Epithelial cell of esophagus (primary cell): Measurements from ENCODE around the gene MTA1.

ENCODE experiments used
- DNase-seq: peaks from one replicate; pipeline ENCODE4 v3.0.0; 2010; ENCODE audit warnings: low read depth
- H3K4me3 ChIP-seq: 2 replicates; pipeline ENCODE4 v1.5.1; 2011; ENCODE audit warnings: mild to moderate bottlenecking, low read length, control low read depth
- CTCF ChIP-seq: IDR thresholded peaks from 2 replicates; pipeline ENCODE4 v1.5.1; 2011; ENCODE audit warnings: low read depth, mild to moderate bottlenecking, low read length, control low read depth, inconsistent platforms; ENCODE audit not compliant: insufficient read depth; ENCODE audit errors: missing control alignments

Gene MTA1

GRCh38 chr14:105392131-105393090 is 27.2 kb upstream of the MTA1 start:
- H3K4me3 ChIP-seq, result no peak overlapping the region
- TF ChIP-seq CTCF, result no peak
- no peak for DNase-seq

DNA sequence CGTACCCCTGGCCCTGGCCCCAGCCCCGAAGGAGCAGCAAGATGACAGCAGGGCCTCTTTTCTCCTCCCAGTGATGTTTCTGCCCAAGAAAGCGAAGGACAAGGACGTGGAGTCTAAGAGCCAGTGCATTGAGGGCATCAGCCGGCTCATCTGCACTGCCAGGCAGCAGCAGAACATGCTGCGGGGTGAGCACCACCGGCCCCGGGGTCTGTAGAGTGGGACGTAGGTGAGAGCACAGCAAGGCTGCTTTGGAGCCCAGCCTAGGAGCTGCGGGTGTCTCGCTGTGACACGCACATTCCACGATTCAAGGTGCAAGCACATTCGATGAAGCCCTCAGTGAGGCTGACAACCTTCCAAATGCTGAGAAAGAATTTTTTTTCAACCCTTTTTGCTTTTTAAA is 26.5 kb upstream of the MTA1 start:
- TF ChIP-seq CTCF, result no peak
- DNase-seq, result no peak
- H3K4me3 ChIP-seq, result no peak overlapping the region

- H3K4me3 ChIP-seq, result no peak overlapping the region
- no peak for TF ChIP-seq CTCF
- no peak for DNase-seq
These were observed 24.7 kb upstream of the MTA1 start for GRCh38 chr14:105394714-105395537.

DNA sequence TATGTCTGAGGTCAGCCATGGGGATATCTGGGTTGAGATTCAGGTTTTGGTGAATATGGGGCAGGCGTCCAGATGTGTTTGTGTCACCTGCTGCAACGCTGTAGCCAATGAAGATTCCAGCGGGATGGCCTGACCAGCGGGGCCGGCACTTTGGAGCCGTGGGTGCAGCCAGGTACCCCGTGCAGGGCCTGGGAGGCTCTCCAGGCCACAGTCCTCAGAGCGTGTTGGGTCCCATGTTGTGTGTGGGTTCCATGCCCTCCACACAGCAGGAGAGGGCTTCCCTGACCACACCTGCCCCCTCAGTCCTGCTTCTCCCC is 24.1 kb upstream of the MTA1 start:
- TF ChIP-seq CTCF, result no peak
- H3K4me3 ChIP-seq, result no peak overlapping the region
- no peak for DNase-seq

DNA sequence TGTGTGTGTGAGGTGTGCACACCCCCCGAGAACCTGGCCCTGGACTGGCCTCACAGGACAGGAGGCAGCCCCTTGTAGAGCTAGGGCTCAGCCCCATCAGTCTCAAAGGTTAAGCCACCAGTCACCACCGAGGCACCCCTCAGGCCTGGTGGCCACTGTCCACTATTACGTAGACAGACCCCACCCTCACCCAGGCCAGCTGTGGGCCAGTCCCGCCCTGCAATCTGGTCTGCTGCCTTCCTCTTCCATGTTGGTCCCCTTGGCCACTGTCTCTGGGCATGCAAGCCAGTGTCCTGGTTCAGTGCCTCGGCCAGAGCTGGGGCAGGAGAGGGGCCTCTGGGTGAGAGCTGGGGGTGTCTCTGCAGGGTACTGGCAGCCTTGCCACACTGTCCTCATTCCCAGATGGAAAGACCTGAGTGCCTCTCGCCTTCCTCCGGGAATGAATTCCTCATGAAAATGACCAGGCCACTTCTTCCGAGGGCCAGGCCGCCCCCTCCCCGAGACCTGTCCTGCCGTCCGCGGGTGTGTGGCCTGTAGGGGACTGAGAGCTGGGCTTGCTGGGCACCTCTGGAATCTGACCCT is 22.2 kb upstream of the MTA1 start:
- no peak for TF ChIP-seq CTCF
- peak overlapping the region; percentile 66 for H3K4me3 ChIP-seq
- DNase-seq, result no peak

- no peak for TF ChIP-seq CTCF
- peak within 1 kb of the TSS; percentile 66 for H3K4me3 ChIP-seq
- peak; percentile 60 for DNase-seq
These were observed 21.4 kb upstream of the MTA1 start, which contains the start of gene TEX22 for GRCh38 chr14:105398044-105398725. TEX22 (plus strand) TSS chr14:105398538; CDS start chr14:105399341, 803 bp downstream.
